Measurements from ENCODE around the gene LRRN4CL. TPM values are rescaled to one million over a fixed set of nuclear protein-coding genes. Genes with fewer than 3 reads are reported as not detected.

The LRRN4CL gene
- polyA plus RNA-seq, 1 donor from 2014 or later: not detected

- Mint-ChIP-seq H3K4me3 (no peak overlapping the region), H3K27me3 (no peaks in the 10 kb centered on the region), H3K36me3 (peaks cover 9% of the 10 kb centered on the region), H3K9me3 (no peaks in the 10 kb centered on the region), H3K27ac (peak overlapping the region in 1 of 3 donors; percentile 60), H3K4me1 (peaks cover 18 to 21% (median 21%) of the 10 kb centered on the region in 3 donors)
Observed at GRCh38 chr11:62716816-62717215, 27.5 kb upstream of the LRRN4CL start.

- H3K36me3 Mint-ChIP-seq: peaks cover 9% of the 10 kb centered on the region
- H3K4me1 Mint-ChIP-seq: peaks cover 18 to 21% (median 21%) of the 10 kb centered on the region in 3 donors
- H3K27ac Mint-ChIP-seq: peak overlapping the region in 2 of 3 donors; percentile 60 to 63
- no peak overlapping the region for H3K4me3 Mint-ChIP-seq
- H3K27me3 Mint-ChIP-seq: no peaks in the 10 kb centered on the region
- H3K9me3 Mint-ChIP-seq: no peaks in the 10 kb centered on the region
Observed at GRCh38 chr11:62716206-62716605, 26.9 kb upstream of the LRRN4CL start.

GRCh38 chr11:62715150-62716130, 26.1 kb upstream of the LRRN4CL start:
- Mint-ChIP-seq H3K27ac (peak overlapping the region in 1 of 3 donors; percentile 60), H3K27me3 (no peaks in the 10 kb centered on the region), H3K4me3 (peak overlapping the region in 1 of 4 donors; percentile 68), H3K4me1 (peaks cover 15 to 21% (median 18%) of the 10 kb centered on the region in 3 donors), H3K9me3 (no peaks in the 10 kb centered on the region), H3K36me3 (peaks cover 7% of the 10 kb centered on the region)

GRCh38 chr11:62713343-62713742, 24.0 kb upstream of the LRRN4CL start:
- H3K9me3 Mint-ChIP-seq: no peaks in the 10 kb centered on the region
- H3K36me3 Mint-ChIP-seq: peaks cover 5% of the 10 kb centered on the region
- H3K27me3 Mint-ChIP-seq: no peaks in the 10 kb centered on the region
- H3K4me3 Mint-ChIP-seq: peak overlapping the region in 2 of 4 donors; percentile 78 to 80
- peak overlapping the region in 2 of 3 donors; percentile 46 to 91 for H3K27ac Mint-ChIP-seq
- peaks cover 17 to 34% (median 27%) of the 10 kb centered on the region in 3 donors for H3K4me1 Mint-ChIP-seq

- Mint-ChIP-seq H3K36me3 (peaks cover 2% of the 10 kb centered on the region), H3K9me3 (no peaks in the 10 kb centered on the region), H3K4me1 (peaks cover 19 to 36% (median 31%) of the 10 kb centered on the region in 3 donors), H3K27ac (peak overlapping the region; percentile 84 to 91 (median 89)), H3K27me3 (no peaks in the 10 kb centered on the region), H3K4me3 (peak overlapping the region in 2 of 4 donors; percentile 78 to 80)
Observed at GRCh38 chr11:62712861-62713260, 23.5 kb upstream of the LRRN4CL start.

- Mint-ChIP-seq H3K4me3 (peak overlapping the region in 2 of 4 donors; percentile 78 to 80), H3K4me1 (peaks cover 22 to 37% (median 34%) of the 10 kb centered on the region in 3 donors), H3K27me3 (no peaks in the 10 kb centered on the region), H3K36me3 (peaks cover 2% of the 10 kb centered on the region), H3K27ac (peak overlapping the region; percentile 84 to 91 (median 89)), H3K9me3 (no peaks in the 10 kb centered on the region)
Observed at GRCh38 chr11:62712276-62712812, 23.0 kb upstream of the LRRN4CL start.

- H3K27me3 Mint-ChIP-seq: no peaks in the 10 kb centered on the region
- H3K27ac Mint-ChIP-seq: peak overlapping the region; percentile 96 to 97 (median 96)
- H3K9me3 Mint-ChIP-seq: no peaks in the 10 kb centered on the region
- peak overlapping the region; percentile 90 to 99 (median 94) for H3K4me3 Mint-ChIP-seq
- H3K36me3 Mint-ChIP-seq: peaks cover 2% of the 10 kb centered on the region
- peaks cover 35 to 48% (median 45%) of the 10 kb centered on the region in 3 donors for H3K4me1 Mint-ChIP-seq
Observed at GRCh38 chr11:62710001-62710345, 20.6 kb upstream of the LRRN4CL start.

- Mint-ChIP-seq H3K4me3 (peak overlapping the region; percentile 90 to 99 (median 94)), H3K36me3 (no peaks in the 10 kb centered on the region), H3K27me3 (no peaks in the 10 kb centered on the region), H3K9me3 (no peaks in the 10 kb centered on the region), H3K27ac (peak overlapping the region; percentile 96 to 97 (median 96)), H3K4me1 (peaks cover 35 to 48% (median 45%) of the 10 kb centered on the region in 3 donors)
Observed at GRCh38 chr11:62709247-62710000, 20.1 kb upstream of the LRRN4CL start.

GRCh38 chr11:62708793-62709192, 19.5 kb upstream of the LRRN4CL start:
- Mint-ChIP-seq H3K4me1 (peaks cover 31 to 47% (median 45%) of the 10 kb centered on the region in 3 donors), H3K36me3 (no peaks in the 10 kb centered on the region), H3K27me3 (no peaks in the 10 kb centered on the region), H3K27ac (peak overlapping the region; percentile 96 to 97 (median 96)), H3K4me3 (peak overlapping the region; percentile 90 to 99 (median 94)), H3K9me3 (no peaks in the 10 kb centered on the region)

GRCh38 chr11:62708392-62708791, 19.1 kb upstream of the LRRN4CL start:
- no peaks in the 10 kb centered on the region for H3K27me3 Mint-ChIP-seq
- peaks cover 31 to 44% (median 43%) of the 10 kb centered on the region in 3 donors for H3K4me1 Mint-ChIP-seq
- H3K9me3 Mint-ChIP-seq: no peaks in the 10 kb centered on the region
- peak overlapping the region; percentile 90 to 99 (median 94) for H3K4me3 Mint-ChIP-seq
- peak overlapping the region; percentile 96 to 97 (median 96) for H3K27ac Mint-ChIP-seq
- H3K36me3 Mint-ChIP-seq: no peaks in the 10 kb centered on the region

GRCh38 chr11:62707277-62707861, 18.0 kb upstream of the LRRN4CL start, which contains the start of the genes BSCL2 and GNG3:
BSCL2 (minus strand) TSS chr11:62707424; CDS start chr11:62707195, 229 bp downstream.
GNG3 (plus strand) TSS chr11:62707676; CDS start chr11:62708296, 620 bp downstream.
- H3K4me3 Mint-ChIP-seq: peak within 1 kb of the TSS; percentile 90 to 99 (median 94)
- peaks cover 28 to 37% (median 32%) of the 10 kb centered on the region in 3 donors for H3K4me1 Mint-ChIP-seq
- H3K36me3 Mint-ChIP-seq: peaks cover 3% of the 10 kb centered on the region
- H3K27me3 Mint-ChIP-seq: no peaks in the 10 kb centered on the region
- H3K27ac Mint-ChIP-seq: peak within 1 kb of the TSS; percentile 96 to 97 (median 96)
- no peaks in the 10 kb centered on the region for H3K9me3 Mint-ChIP-seq

GRCh38 chr11:62706850-62707247, 17.5 kb upstream of the LRRN4CL start:
- Mint-ChIP-seq H3K4me1 (peaks cover 28 to 34% (median 29%) of the 10 kb centered on the region in 3 donors), H3K36me3 (peaks cover 3% of the 10 kb centered on the region), H3K9me3 (no peaks in the 10 kb centered on the region), H3K27ac (peak overlapping the region in 2 of 3 donors; percentile 96), H3K4me3 (peak overlapping the region; percentile 90 to 99 (median 94)), H3K27me3 (no peaks in the 10 kb centered on the region)

- peaks cover 28 to 34% (median 29%) of the 10 kb centered on the region in 3 donors for H3K4me1 Mint-ChIP-seq
- H3K4me3 Mint-ChIP-seq: peak overlapping the region; percentile 90 to 99 (median 96)
- peak overlapping the region; percentile 94 to 96 (median 96) for H3K27ac Mint-ChIP-seq
- H3K9me3 Mint-ChIP-seq: no peaks in the 10 kb centered on the region
- no peaks in the 10 kb centered on the region for H3K27me3 Mint-ChIP-seq
- H3K36me3 Mint-ChIP-seq: peaks cover 3% of the 10 kb centered on the region
Observed at GRCh38 chr11:62705880-62706849, 16.8 kb upstream of the LRRN4CL start.

All from IgD-negative memory B cell (primary cell).